PC-3 (cell line): ENCODE results near the gene KRT6C.

Experiments
- EZH2 ChIP-seq: fragments of 300-600 bp; sonication (generic); IDR thresholded peaks from one replicate; pipeline ENCODE4 v1.6.1; 2017; ENCODE audit warnings: antibody characterized with exemption, mild to moderate bottlenecking, low read length; ENCODE audit not compliant: unreplicated experiment
- EZH2phosphoT487 ChIP-seq: fragments of 300-600 bp; sonication (generic); IDR thresholded peaks from 2 replicates; pipeline ENCODE4 v1.6.1; 2018; ENCODE audit warnings: mild to moderate bottlenecking, antibody characterized with exemption, low read length, borderline replicate concordance
- TF ChIP-seq, protein P1 (sequence below): fragments of 300-600 bp; sonication (generic); conservative IDR thresholded peaks from 2 replicates; pipeline ENCODE4 v1.5.1; 2017; ENCODE audit warnings: antibody characterized with exemption, low read depth, mild to moderate bottlenecking, low read length

DNA sequence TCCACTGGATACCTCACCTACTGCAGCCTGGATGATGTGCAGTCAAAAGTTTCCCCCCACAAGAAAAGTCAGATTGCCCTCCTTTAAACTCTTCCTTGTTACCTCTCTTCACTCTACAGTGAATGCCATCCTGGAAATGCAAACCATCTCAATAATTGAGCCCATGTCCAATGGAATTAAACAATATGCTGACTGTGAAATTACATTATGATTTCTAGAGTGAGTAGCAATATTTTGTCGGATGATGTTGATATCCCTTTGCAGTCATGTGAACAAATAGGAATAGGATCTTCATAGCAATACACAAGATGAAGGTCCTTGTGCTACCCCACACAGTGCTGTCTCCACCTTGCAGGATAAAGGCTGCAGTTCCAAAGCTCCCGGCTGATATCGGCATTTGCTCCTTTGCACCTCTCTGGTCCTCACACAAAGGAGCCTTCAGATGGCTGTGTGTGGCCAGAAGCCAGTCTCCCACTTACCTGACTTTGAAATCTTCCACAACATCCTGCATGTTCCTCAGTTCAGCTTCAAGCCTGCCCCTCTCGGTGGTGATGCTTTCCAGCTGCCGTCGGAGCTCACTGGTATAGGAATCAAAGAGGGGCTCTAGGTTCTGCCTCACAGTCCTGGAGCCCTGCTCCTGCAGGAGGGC, 40.9 kb downstream of the KRT6C start:
- TF ChIP-seq, protein P1, sequence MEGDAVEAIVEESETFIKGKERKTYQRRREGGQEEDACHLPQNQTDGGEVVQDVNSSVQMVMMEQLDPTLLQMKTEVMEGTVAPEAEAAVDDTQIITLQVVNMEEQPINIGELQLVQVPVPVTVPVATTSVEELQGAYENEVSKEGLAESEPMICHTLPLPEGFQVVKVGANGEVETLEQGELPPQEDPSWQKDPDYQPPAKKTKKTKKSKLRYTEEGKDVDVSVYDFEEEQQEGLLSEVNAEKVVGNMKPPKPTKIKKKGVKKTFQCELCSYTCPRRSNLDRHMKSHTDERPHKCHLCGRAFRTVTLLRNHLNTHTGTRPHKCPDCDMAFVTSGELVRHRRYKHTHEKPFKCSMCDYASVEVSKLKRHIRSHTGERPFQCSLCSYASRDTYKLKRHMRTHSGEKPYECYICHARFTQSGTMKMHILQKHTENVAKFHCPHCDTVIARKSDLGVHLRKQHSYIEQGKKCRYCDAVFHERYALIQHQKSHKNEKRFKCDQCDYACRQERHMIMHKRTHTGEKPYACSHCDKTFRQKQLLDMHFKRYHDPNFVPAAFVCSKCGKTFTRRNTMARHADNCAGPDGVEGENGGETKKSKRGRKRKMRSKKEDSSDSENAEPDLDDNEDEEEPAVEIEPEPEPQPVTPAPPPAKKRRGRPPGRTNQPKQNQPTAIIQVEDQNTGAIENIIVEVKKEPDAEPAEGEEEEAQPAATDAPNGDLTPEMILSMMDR = no peak
- TF ChIP-seq EZH2phosphoT487 (no peak), EZH2 (no peak)
